Measurements from ENCODE around the gene EXO5.
"Not testable (repeated sequence)": the region's sequence is repeated elsewhere in the genome, so short reads cannot be mapped to it uniquely, and the experiment has no call there.

The EXO5 gene

GRCh38 chr1:40554807-40555206 lies 46.2 kb downstream of the EXO5 start:
- DNase-seq: not testable (repeated sequence)

- no peak for DNase-seq
Measured at GRCh38 chr1:40556121-40556520, 47.6 kb downstream of the EXO5 start.

DNA sequence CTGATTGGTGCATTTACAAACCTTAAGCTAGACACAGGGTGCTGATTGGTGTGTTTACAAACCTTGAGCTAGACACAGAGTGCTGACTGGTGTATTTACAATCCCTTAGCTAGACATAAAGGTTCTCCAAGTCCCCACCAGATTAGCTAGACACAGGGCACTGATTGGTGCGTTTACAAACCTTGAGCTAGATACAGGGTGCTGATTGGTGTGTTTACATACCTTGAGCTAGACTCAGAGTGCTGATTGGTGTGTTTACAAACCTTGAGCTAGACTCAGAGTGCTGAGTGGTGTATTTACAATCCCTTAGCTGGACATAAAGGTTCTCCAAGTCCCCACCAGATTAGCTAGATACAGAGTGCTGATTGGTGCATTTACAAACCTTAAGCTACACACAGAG lies 49.7 kb downstream of the EXO5 start:
- DNase-seq: not testable (repeated sequence)

GRCh38 chr1:40562185-40562584 lies 53.6 kb downstream of the EXO5 start:
- DNase-seq: no peak

DNA sequence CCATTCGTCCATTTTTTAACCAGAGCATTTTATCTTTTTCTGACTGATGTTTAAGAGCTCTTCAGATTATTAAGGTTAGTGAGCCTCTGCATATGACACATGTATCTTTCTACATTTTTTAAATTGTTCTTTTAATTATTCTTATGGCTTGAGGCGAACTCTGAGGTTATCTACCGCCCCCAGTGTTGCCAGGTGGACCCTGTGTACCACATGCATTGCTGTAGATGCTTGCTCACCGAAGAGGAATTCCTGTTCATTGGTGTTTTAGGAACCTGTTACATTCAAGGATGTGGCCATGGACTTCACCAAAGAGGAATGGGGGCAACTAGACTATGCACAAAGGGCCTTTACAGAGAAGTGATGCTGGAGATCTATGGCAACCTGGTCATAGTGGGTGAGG lies 54.7 kb downstream of the EXO5 start:
- DNase-seq: no peak

DNA sequence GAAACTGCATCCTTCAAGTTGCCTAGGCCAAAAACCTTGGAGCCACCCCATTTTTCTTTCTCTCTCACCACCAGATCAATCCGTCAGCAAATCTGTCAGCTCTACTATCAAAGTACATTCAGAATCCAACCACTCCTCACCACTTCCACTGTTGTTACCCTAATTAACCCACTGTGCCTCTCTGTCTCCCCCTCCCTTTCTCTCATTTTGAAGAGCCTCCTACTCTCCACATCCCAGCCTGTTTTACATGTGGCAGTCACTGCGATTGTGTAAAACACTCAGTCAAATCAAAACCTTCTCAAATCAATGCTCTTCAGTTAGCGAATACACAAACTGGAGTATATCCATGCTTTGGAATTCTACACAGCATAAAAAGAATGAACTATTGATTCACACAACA lies 55.9 kb downstream of the EXO5 start:
- DNase-seq: no peak

- no peak for DNase-seq
Measured at GRCh38 chr1:40564913-40565312, 56.3 kb downstream of the EXO5 start.
